Ureter (tissue), 1 donor: ENCODE data around the gene TMEM138. TPM values are rescaled to one million over a fixed set of nuclear protein-coding genes. Genes with fewer than 3 reads are reported as not detected.

Experiments
- DNase-seq: peaks from one replicate; pipeline ENCODE4 v3.0.0-alpha.2; 2020; ENCODE audit warnings: low spot score
- total RNA-seq: library from RNA; stranded (reverse); gene quantifications from one replicate; pipeline ENCODE4 v1.2.4, GENCODE V29; 2023
- donor health status: DM: yes; HTN: yes; CAD: no.

TMEM138 gene
- total RNA-seq, result 69.5 TPM

- DNase-seq, result peak; percentile 94
Measured at GRCh38 chr11:61361741-61362541, at the start of gene TMEM138, which contains the start of gene CYB561A3. TMEM138 (plus strand) TSS chr11:61362374; CDS start chr11:61364391, 2,017 bp downstream. CYB561A3 (minus strand) TSS chr11:61361882; CDS start chr11:61356713, 5,169 bp downstream.

DNA sequence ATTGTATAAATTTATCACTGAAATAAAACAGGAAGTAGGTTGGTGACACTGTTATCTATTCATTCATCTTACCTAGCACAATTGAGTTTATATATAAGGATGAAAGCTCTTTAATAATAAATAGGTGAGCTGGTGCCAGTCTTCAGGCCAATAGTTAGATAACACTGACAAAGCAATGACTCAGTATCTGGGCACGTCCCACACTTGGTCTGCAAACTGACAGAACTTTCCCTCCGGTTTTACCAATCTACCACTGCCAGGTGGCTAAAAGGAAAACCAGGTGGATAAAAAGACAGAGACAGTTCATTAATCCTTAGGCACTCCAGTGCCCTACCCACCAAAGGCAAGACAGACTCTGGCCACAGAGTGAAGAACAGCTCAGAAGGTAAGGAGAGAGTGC, 46.9 kb upstream of the TMEM138 start:
- no peak for DNase-seq

DNA sequence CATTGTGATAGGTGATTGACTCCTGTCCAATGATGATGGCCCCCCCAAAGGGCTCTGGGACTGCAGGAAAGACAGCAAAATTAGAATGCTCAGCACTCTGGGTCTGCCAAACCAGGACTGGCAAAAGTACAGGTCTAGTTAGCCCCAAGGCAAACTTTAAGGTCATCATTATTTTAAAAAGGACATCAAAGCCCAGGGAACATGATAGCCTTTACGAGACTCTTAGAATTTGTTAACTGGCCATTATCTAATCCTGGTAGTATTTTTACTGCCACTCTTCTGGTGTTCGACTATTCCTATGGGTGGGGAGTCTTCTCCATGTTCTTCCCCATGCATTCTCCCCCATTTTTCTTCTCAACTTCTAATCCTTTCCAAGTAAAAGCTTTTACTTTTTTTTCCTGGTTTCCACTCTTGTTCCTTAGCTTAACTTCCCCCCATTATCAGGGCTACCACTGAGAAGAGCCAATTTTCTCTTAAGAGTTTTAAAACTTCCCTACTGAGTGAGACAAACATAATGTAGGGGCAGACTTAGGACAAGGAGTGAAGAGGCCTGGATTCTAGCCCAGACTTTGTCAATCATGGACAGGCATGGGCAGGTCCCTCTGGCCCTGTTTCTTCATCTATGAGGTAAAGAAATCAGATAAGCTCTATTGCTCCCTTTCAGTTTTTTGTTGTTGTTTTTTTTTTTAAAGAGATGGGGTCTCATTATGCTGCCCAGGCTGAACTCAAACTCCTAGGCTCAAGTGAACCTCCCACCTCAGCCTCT, 36.3 kb upstream of the TMEM138 start:
- DNase-seq, result no peak

DNA sequence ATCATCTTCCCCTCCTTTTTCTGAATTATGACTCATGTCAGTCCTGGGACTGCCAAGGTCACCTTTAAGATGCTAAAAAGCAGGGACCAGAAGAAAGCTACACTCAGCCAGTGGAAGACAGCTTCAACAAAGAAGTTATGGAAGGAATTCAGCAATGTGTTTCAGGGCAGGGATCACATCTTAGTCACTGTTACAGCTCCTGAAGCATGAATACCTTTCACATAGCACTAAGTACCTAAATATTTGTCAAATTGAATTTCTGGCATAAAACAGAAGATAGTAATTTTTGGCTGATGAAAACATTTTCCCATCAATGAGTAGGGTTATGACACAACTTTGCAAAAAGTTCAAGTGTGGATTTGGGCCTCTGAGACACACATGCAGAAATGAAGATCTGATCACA, 34.5 kb upstream of the TMEM138 start:
- DNase-seq, result no peak

DNA sequence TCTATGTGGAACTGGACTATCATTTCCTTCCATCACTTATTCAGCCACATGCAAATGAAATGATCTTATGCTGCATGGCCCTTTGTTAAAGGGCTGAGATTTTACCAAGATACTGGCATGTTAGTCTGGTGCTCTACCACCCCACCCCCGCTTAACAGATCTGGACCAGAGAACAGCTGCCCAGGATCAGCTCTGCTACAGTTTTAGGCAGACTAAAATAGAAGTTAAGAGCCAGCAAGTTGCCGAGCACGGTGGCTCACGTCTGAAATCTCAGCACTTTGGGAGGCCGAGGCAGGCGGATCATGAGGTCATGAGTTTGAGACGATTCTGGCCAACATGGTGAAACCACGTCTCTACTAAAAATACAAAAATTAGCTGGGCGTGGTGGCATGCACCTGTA, 33.8 kb upstream of the TMEM138 start:
- DNase-seq, result no peak

GRCh38 chr11:61329871-61330270, 32.3 kb upstream of the TMEM138 start:
- no peak for DNase-seq

DNA sequence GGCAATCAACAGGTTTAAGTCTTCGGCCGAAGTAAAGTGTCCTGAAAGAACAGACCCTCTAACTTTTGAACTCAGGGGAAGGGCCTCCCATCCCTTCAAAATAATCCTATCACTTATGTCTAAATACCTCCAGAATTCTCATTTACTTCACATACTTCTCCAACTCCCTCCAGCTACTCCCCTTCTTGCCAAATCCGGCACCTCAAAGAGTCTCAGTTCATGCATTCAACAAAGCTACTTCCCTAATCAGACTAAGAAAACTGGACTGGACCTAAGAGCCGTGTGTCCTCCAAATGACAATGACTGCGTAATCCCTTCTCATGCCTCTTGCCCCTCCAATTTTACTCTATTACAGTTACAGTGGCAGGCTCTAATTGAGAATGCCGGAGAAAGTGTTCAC, 30.5 kb upstream of the TMEM138 start:
- DNase-seq, result no peak

DNA sequence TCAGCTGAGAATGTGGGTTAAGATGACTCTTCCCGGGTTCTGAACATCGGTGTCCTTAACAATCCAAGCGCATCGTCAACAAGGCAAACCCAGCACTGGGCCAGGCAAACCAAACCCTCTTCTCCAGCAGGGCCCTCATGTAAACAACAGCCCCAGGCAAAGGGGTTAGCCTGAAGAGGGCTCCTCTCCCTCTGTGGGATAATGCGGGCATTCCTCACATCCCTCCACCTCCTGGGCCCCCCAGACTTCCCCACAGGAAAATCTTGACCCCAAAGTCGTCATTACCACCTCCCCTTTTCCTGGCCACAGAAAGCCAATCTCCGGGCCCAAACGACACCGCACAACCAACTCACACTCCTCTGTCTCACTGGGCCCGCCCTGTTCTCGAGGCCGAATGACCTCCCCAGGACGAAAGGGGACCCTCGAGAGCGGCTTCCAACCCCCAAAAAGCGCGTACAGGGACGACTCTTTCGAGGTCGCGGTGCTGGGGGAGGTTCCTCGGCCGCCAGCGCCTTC, 29.8 kb upstream of the TMEM138 start:
- DNase-seq, result no peak

DNA sequence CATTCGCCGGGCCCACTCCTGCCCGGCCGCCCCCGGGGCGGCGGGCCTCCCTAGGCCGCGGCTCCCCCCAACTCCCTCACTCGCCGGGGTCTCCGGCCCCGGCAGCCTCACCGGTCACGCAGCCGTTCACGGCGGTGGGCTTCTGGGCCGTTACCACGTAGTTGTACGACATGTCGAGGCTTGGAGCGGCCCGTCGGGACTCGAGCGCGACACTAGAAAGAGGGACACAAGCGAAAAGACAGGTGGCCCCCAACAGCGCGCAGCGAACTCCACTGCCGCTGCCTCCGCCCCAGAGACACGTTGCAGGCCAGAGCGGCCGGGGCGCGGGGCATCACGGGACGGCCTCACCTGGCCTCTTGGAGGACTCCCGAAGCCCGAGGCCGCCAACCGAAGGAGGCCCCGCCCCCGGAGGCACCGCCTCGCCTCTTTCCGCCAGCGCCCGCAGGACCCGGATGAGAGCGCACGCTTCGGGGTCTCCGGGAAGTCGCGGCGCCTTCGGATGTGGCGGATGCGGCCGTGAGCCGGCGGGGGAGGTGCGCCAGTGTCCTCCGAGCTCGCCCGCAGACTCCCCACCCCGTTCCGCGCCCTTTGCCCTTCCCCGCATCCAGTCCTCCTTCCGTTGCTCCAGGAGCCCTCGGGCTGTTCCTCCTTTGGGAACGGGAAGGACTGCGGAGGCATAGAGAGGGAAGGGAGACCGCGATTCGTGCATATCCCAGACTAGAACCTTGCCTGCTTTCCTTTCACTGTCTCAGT, 29.2 kb upstream of the TMEM138 start, which contains the start of the genes DDB1 and TKFC:
DDB1 (minus strand) TSS at position 309 of the 753 bp plus-strand sequence; CDS start at position 172, 137 bp downstream.
TKFC (plus strand) TSS at position 432 of the 753 bp plus-strand sequence. CDS start 1,501 bp downstream, outside the sequence.
- peak; percentile 97 for DNase-seq

DNA sequence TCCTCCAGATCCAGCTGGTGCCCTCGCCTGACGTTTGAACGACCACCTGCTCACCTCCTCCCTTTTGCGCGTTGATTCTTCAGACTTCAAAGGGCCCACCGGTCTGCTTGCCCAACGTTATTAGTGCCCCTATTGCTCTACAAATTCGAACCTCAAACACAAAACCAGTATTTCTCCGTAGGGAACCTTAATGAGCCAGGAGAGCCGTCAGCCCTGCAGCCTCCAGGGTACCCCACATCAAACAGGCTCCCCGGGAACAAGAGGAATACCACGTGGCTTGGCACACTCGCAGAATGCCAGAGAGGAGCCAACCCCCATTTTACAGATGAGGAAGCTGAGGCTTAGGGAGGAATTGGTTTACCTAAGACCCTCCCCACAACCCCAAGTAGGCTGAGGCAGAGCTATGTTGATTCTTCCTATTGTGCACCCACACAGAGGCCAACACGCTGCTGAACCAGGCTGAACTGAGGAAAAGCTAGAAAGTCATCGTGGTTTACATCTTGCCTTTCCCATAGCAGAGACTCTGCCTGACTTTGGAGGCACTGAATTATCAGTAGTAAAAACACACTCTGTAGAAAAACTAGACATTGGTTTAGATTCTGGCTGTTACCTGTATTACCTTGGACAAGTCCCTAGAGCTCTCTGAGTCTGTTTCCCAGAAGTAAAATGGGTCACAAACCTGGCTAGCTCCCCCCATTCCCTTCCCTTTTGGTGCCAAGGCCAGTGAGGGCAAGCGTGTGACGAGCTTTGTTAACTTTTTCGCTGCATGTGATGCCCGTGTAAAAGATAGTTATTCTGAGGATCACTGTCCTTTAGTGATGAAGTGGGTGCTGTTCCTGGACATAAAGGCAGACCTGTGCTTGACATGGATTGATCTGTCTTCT, 28.4 kb upstream of the TMEM138 start:
- no peak for DNase-seq

DNA sequence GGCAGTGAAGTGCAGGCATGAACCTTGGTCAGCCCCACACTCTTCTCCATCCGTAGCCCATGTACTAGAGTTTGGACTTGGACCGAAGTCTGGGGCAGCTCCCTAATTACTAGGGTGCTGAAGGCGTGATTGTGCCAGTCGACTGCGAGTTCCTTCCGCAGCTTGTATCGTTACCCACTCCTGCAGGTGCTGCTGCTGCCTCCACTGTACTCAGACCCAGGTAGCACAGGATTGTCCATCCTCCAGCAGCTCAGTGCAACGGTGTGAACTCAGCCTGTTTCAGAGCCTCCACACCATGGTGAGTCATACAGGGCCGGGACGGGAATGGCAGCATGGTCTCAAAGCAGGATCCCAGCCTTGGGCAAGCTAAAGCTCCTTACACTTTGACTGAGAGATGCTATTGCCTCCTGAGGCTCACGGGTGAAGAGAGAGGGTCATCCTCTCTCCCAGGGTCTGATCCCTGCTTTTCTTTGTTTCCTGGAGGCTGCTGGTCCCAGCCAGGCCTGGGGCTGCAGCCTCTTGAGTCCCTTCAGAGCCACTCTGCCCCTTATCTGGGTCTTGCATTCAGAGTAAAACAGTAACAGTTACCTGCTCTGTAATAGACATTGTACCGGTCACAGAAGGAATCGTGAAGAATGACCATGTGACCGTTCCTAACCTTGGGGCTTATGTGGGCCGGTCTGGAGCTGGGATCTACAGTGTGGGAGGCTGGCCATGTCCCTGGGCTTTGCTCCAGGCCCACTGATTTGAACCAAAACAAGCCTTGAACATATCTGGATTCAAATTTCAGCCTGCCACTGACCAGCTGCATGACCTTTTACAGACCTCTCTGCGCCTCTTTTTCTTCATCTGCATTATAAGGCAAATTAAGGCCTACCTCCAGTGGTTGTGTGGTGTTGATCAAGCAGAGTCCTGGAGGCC, 27.5 kb upstream of the TMEM138 start:
- DNase-seq, result no peak

DNA sequence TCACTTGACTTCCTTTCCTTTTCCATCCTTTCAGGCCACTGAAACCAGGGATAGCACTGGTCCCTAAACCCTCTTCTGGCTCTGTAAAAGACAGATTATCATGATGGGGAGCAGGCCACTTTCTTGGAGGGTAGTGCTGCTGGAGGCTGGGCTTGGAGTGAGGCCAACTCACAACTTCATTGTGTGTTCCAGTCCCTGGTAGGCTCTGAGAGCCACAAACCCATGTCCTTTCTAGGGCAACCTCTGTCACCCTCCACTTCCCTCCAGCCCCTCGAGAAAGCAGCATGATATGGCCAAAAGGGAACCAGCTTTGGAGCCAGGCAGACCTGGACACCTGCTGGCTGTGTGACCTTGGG, 26.8 kb upstream of the TMEM138 start:
- DNase-seq, result no peak

DNA sequence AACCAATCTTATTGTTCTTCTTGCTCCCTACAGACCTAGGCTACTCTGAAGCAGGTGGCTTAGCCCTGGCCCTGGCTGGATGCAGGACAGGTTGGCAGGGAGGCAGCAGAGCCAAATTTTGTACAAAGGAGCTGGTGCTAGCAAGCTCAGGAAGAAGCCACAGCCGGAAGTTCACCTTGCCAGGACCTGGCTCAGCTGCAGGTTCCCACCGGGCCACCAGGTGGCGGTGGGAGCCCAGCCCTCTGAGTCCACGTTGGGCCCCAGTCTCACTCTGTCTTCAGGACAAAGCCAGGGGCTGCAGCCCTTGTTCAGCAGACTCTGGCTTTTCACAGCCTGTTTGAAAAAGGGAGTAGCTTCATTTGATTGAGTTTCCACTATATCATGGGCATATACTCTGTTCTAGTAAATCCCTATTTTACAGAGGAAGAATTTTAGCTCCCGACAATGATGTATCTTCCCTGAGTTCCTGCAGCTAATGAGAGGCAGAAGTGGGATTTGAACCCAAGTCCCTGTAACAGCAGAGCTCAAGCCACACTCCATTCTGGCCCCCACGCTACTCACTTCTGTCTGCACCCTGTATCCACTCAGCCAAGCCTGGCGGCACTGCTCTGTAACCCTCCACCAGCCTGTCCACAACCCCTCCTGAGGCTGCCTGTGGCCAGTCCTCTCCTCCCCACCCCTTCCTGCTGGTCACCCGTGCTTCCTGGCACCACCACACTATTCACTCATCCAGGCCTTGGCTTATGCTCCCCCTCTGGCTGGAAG, 25.8 kb upstream of the TMEM138 start:
- peak; percentile 82 for DNase-seq

GRCh38 chr11:61337706-61338470, 24.3 kb upstream of the TMEM138 start:
- DNase-seq, result no peak

DNA sequence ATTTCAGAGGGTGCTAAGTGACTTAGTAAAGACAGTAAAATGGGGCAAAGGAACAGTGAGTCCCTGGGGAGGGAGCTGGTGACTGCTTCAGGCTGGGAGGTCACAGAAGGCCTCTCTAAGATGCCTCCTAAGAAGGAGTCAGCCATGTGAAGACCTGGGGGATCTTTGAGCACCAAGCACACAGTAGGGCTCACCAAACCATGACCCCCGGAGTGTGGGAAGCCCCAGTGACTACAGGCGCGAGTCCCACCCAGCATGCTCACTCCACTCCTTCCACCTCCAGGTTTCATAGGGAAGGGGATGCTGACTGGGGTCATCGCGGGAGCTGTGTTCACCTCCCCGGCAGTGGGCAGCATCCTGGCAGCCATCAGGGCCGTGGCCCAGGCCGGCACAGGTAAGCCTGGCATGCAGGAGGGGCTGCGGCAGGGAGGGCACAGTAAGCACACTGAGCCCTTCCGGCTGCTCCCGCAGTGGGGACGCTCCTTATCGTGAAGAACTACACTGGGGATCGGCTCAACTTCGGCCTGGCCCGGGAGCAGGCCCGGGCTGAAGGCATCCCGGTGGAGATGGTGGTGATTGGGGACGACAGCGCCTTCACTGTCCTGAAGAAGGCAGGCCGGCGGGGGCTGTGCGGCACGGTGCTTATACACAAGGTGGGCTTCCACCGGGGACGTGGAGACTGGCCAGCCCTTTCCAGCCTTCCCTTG, 23.2 kb upstream of the TMEM138 start:
- DNase-seq, result no peak

DNA sequence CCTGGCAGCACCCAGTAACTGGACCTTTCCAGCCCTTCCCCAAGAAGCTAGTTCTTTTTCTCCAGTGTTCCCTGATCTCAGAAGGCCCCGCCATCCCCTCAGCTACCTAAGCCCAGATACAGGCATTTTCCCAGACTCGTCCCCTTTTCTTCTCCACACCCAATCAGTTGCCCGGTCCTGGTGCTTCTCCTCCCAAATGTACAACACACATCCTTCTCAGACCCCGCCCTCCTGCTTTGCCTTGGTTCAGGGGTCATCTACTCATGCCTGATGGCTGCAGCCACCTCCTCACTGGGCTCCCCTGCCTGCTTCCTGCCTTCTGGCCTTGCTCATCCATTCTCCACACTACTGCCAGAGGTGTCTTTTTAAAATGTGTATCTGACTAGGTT, 22.7 kb upstream of the TMEM138 start:
- no peak for DNase-seq

DNA sequence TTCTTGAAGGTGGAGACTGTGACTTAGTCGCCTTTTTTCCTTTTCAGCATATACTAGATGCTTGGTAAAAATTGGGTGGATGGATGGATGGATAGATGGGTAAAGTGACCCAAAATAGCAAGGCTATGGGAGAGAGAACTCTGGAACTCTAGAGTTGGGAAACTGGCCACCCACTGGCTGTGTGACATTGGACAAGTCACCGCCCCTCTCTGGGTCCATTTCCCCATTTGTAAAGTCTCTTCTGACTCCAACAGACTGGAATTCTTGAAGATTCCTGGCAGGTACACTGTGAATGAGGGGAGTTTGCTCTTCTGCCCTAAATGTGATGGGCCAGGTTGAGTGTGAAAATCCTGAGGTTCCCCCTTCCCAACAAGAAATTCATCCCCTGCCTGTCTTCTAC, 21.2 kb upstream of the TMEM138 start:
- no peak for DNase-seq

DNA sequence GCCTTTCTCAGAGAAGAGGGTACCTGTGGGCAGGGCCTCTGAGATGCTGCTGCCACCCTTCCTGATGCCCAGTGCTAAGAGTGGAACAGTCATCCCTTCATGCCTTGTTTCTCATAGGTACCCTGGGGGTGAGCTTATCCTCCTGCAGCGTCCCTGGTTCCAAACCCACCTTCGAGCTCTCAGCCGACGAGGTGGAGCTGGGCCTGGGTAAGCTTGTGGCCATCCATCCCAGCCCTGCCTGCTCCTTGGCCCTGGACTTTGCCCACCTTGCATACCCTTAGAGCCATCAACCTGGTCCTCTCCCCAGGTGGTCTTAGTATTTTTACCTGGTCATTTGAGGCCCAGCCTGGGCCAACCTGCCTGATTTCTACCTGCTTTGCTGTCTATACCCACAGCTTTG, 20.5 kb upstream of the TMEM138 start:
- DNase-seq, result no peak
